Activated T-helper 1 cell treated with Interleukin-2 at 50 U/mL for 16 hours (primary cell): Measurements from ENCODE around the gene PROB1.
"Not testable (repeated sequence)": the region's sequence is repeated elsewhere in the genome, so short reads cannot be mapped to it uniquely, and the experiment has no call there.

Experiments used
- DNase-seq: peaks from one replicate; pipeline ENCODE4 v3.0.0-alpha.2; 2020; ENCODE audit warnings: low read depth

The PROB1 gene

DNA sequence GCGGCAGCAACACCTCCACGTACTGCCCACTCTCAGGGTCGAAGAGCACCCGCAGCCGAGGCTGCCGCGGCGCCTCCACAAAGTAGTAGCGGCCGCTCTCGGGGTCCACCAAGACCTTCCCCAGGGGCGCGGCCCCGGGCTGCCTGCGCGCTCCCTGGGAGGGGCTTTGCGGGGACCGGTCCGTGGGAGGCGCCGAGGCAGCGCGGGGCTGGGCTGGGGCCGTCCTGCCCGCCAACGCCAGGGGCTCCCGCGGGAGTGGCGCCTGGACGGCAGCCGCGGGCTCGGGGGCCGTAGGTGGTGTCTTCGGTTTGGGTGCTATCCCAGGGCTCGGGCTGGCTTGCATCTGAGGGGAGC is 2.6 kb downstream of the PROB1 start:
- DNase-seq = no peak

DNA sequence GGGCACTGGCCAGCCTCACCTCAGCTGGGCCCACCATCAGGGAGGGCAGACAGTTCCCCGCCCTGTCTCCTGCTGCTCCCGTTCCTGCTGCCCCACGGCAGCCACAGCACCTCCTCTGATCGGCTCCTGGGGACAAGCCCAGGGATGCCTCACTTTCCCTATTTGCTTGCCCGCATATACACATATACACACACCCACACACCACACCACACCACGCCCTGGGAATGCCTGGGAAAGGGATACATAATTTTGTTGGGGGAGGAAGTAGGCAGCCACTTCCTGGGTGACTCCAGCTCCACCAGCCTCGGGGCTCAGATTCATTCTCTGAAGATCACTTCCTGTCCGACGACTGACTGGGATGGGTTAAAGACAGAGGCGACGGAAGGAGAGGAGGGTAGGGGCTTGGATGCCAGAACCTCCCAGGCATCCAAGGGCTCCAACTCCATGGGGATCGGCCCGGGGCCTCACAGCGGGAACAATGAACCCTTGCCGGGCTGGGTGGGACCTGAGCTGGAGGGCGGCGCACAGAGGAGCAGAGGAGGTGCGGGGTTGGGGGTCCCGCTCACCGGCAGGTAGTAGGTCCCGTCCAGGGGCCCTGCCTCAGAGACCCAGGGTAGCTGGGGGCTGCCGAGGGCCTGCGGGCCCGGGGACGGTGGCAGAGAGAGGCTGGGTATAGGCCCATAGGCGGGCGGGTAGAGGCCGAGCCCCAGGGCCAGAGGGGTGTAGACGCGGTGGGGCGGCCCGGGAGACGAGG is 3.2 kb downstream of the PROB1 start:
- no peak for DNase-seq

GRCh38 chr5:139390639-139391569 is 4.0 kb downstream of the PROB1 start:
- DNase-seq = no peak

- DNase-seq = peak; percentile 25
Observed at GRCh38 chr5:139389701-139390638, 4.9 kb downstream of the PROB1 start, which contains the start of gene MZB1. TSS of gene MZB1 (minus strand) at chr5:139389913. CDS start at chr5:139389856, 57 bp downstream.

DNA sequence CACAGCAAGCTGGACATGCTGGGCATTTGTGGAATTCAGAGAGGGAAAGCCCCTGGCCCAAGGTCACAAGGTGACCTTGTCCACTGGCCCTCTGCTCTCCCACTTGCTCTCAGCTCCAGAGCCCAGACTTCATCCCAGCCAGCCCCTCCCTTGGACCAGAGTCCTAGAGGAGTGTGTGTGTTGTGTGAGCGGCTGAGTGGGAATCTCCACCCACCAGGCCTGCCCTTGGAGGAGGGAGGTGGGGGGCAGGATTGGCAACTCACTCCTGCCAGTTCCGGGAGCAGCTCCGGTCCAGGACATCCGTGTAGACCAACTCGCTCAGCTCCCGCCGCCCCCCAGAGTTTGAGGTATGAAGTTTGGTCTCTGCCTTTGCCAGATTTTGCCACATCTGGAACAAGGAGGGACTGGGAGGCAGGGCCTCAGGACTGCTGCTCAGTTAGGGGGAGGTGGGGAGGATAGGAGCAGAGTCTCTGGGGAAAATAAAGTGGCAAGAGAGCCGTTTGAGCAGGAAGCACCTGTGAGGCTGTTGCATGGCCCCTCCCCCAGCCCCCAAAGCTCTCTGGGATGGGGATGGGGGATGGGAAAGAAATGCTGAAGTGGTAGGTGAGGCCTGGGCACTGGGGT is 6.6 kb downstream of the PROB1 start:
- no peak for DNase-seq

DNA sequence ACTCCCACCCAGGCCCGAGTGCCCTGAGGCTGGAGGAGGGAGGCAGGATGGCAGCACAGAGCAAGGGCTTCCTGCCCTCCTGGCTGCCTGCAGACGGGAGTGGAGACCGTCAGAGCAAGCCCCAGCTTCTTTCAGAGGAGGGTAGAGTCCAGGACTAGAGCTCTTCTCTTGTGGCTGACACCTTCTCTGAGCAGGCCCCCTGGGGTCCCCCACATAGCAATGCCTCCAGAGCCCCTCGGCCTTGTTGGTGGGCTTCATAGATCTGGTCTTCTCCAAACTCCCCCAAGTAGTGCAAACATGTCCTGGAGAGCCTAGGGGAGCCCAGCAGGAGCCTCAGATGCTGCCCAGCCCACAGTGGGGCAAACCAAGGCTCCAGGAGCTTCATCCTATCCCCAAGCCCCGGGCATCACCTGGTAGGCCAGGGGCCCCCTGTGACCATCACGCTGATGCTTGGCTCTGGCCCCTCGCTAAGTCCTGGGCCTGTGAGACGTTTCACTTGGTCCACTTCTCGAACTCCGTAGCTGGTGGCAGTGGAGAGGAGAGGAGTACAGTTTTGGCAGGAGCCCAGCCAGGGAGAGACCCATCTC is 7.2 kb downstream of the PROB1 start:
- no peak for DNase-seq

GRCh38 chr5:139386956-139387355 is 7.9 kb downstream of the PROB1 start:
- DNase-seq = not testable (repeated sequence)

DNA sequence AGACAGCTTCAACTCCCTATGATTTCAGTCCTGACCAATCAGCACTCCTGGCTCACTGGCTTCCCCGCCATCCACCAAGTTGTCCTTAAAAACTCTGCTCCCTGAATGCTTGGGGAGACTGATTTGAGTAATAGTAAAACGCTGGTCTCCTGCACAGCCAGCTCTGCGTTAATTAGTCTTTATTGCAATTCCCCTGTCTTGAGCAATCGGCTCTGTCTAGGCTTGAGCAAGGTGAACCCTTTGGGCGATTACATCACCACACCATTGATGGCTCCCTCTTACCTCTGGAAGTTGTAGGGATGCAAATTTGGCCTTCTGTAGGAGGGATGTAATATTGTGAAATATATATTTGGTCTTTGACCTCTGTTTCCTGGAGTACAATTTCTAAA is 8.9 kb downstream of the PROB1 start:
- DNase-seq = no peak

- DNase-seq = no peak
Observed at GRCh38 chr5:139385061-139386049, 9.5 kb downstream of the PROB1 start.

- no peak for DNase-seq
Observed at GRCh38 chr5:139384591-139385051, 10.3 kb downstream of the PROB1 start.

GRCh38 chr5:139383993-139384590 is 10.8 kb downstream of the PROB1 start:
- DNase-seq = no peak

DNA sequence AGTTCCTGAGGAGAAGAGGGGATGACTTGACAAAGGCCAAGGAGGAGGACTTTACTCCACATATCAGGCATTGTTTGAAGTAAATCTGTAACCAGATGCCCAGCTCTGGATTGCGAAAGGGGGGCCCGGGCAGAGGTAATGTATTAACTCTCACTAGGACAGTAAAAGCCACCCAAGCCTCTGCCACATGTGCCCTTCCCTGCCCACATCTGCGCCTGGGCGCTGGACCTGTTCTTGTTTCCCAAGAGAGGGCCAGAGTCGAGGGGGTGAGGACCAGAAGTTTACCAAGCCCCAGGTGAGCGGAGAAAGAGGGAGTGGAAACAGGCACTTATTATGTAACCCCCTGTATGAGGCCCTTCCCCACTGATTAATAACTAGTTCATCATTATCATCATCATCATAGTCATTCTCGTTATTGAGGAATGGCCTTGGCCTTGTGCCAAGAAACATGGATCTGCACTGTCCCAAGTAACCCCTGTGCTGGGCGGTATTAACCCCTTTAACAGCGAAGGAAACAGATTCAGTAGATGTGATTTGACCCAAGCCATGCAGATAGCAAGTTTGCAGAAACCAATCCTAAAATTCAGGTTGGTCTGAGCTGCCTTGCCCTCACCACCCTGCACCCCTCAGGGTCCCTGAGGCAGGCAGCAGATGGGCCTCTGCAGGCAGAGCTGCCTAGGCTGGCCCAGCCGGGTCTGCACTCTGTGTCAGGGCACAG is 11.5 kb downstream of the PROB1 start, which contains the start of gene SLC23A1:
Gene SLC23A1, minus strand, starts transcription at position 23 of the 718 bp plus-strand sequence. CDS start 44 bp downstream, outside the sequence.
- no peak for DNase-seq

DNA sequence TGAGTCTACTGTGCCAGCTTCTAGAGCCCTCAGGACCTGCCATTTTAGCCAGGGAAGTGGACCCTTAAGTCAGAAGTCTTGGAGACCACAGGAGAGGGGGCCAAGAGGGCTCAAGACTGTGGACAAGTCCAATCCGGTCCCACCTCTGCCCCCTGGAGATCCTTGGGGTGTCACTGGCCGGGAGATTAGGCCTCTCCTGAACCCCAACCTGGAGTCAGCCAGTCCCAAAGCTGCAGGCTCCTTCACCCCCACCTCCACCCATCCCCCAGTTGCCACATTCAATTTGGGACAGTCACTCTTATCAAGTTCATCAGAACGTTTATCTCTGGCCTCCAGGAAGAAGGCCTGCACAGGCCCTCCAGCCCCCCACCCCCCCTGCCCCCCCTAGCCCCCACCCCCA is 12.1 kb downstream of the PROB1 start:
- DNase-seq = no peak

- no peak for DNase-seq
Observed at GRCh38 chr5:139381837-139382761, 12.8 kb downstream of the PROB1 start.

DNA sequence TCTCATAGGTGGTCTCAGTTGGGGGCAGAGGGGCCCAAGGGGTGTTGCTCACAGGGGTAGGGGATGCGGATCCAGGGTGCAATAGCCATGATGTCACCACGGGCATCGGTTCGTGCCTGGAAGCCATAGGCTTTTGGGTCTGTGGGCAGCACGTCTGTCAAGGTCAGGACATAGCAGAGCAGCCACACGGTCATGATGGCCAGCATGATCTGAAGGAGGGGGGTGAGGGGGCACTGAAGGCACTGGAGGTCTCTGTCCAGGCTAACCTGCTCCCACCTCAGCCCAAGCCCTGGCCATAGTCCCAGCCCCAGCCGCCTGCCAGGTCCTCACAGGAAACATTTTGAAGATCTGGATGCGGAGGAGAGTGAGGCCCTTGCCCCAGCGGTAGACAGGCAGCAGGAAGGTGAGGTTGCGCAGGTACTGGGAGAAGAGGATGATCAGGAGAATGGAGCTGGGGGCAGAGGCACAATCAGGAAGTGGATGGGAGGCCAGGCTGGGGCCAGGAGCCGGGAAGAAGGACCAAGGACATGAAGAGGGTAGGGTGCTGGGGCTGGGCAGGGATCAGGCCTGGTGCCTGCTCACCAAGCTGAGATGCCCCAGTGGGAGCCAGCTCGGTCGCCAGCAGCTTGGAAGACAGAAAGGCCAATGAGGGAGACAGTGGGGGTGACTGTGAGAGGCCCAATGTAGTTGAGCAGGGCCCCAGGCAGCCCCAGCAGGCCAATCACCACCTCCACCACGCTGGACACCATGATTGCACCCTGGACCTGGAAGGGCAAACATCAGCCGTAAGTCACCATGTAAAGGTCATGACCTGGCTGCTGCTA is 15.1 kb downstream of the PROB1 start:
- no peak for DNase-seq

- DNase-seq = no peak
Observed at GRCh38 chr5:139378941-139379361, 16.0 kb downstream of the PROB1 start.
